GM20431 (cell line): ENCODE data around the gene PTPA.
"Not testable (repeated sequence)": the region's sequence is repeated elsewhere in the genome, so short reads cannot be mapped to it uniquely, and the experiment has no call there.

Experiments used
- in situ Hi-C: fragments of 300-500 bp; cut with MseI, MboI; formaldehyde crosslinking; loops from one replicate; pipeline ENCODE4 v1.15.0; 2020; ENCODE audit warnings: low sequenced_read_pairs; ENCODE audit not compliant: unreplicated experiment

The PTPA gene

DNA sequence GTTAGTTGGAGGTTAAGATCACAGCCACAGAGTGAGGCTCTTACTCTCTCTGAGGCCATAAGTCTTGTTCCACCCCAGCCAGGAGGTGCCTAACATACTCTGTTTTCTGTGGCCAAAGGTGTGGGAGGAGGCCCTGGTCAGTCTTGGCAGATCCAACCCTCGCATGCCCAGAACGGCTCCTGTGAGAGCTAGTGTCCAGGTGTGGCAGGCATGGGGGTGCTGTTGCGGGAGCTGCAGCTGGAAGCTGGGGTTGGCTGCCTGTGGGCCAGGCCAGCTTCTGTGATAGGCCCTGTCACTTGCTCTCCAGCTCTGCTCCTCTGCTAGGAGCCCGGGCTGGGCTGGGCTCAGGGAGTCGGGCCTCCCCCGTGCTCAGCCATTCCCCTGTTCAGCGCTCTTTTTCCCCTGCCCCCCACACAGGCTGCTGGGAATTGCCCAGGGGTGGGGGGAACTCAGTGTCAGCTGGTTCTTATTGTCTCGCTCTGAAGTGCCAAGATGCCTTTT, 35.3 kb downstream of the PTPA start:
- in situ Hi-C loops: loop anchor here (25.0 kb wide), 1 partner anchor 641 kb away; no protein-coding TSS in a partner anchor

- in situ Hi-C loops: loop anchor here (25.0 kb wide), 1 partner anchor 639 kb away; no protein-coding TSS in a partner anchor
Measured at GRCh38 chr9:129148463-129149204, 37.4 kb downstream of the PTPA start.

GRCh38 chr9:129149442-129149841, 38.2 kb downstream of the PTPA start:
- in situ Hi-C loops: loop anchor here (25.0 kb wide), 1 partner anchor 638 kb away; no protein-coding TSS in a partner anchor

DNA sequence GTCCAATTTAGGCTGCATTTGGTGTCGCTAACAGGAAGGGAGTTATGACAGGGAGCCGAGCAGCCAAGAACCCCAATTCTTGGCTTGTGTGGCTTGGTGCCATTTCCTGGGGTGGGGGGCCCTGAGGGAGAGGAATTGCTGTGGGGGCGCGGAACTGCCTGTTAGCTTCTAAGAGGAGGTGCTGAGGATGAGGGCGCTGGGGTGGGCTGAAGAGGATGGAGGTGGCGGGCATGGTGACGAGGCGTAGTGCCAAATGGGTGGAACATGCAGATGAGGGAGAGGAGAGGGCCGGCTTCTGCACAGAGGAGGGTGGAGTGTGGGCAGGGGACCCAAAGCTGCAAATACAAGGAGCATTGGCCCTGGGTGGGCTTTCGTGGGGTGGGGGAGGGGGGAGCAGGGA, 38.9 kb downstream of the PTPA start:
- in situ Hi-C loops: no loop called here

DNA sequence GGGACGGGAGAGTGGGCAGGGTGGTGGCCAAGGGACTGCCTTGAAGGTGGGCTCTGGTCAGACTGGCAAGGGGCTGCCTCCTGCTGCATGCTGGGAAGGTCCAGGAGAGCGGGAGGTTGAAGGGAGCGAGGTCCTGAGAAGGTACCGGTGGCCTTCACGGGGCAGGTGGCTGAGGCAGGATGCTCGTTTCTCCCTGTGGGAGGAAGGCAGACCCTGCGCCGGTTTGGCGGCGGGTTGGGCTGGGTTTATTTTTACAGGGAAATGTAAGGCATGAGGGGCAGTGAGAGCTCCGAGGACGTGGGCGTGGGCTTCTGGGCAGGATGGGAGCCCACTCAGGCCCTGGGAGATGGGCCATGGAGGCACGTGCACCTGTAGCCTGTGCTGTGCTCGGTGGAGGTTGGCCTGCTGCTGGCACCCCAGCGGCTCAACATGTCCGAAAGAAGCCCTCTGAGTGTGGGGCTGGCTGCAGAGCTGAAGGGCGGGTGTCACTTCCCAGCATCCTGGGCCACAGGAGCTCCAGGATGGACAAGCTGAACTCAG, 39.5 kb downstream of the PTPA start:
- in situ Hi-C loops: no loop called here

- in situ Hi-C loops: no loop called here
Measured at GRCh38 chr9:129151469-129151868, 40.3 kb downstream of the PTPA start.

DNA sequence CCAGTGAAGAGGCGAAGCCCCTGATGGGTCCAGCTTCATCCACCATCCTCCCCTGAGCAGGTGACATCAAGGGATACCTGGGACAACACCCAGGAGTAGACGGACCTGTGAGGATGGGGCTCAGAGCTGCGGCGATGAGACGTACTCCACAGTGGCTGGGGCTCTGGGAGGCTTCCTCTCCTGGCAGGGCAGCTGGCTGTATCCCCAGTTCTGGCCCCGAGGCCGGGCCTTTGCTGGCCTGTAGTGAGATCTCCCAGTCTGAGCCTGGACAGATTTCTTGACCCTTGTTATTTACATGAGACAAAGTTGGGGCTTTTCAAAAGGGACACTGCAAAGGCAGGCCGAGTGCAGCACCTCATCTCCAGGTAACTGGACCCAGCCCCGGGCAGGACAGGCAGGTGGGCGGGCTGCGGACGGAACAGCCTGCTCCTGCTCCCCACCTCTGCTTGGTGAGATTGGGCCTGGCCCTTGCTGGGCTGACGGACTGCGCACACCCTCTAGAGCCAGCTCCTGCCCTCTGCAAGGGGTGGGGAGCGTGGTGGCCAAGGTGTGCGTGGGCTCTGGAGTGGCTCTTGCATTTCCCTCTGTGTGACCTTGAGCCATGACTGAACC, 43.8 kb downstream of the PTPA start:
- in situ Hi-C loops: no loop called here

- in situ Hi-C loops: no loop called here
Measured at GRCh38 chr9:129156163-129156562, 44.9 kb downstream of the PTPA start.

DNA sequence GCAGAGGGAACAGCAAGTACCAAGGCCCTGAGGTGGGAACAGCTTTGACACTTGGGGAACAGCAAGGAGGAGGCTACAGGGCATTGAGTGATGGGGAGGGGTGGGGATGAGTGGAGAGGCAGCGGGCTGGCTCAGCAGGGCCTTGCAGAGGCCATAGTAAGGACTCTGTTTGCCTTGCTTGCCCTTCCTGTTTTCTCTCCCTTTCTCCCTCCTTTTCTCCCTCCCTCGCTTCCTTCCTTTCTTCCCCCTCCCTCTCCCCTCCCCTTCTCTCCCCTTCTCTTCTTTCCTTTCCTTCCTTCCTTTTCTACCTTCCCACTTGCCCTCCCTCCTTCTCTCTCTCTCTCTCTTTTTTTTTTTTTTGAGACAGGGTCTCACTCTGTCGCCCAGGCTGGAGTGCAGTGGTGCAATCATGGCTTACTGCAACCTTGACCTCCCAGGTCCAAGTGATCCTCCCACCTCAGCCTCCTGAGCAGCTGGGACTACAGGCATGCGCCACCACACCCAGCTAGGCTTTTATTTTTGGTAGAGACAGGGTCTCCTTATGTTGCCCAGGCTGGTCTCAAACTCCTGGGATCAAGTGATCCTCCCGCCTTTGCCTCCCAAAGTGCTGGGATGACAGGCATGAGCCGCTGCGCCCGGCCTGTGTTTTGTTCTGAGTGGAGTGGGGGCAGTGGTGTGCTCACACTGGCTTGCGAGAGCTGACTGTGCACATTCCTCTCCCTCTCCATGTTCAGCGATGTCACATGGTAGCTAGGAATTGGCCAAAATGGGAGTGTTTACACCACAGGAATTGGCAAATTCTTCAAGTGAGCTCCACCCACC, 49.7 kb downstream of the PTPA start:
- in situ Hi-C loops: no loop called here

GRCh38 chr9:129161534-129161837, 50.3 kb downstream of the PTPA start:
- in situ Hi-C loops: no loop called here

- in situ Hi-C loops: no loop called here
Measured at GRCh38 chr9:129162497-129163197, 51.4 kb downstream of the PTPA start.

DNA sequence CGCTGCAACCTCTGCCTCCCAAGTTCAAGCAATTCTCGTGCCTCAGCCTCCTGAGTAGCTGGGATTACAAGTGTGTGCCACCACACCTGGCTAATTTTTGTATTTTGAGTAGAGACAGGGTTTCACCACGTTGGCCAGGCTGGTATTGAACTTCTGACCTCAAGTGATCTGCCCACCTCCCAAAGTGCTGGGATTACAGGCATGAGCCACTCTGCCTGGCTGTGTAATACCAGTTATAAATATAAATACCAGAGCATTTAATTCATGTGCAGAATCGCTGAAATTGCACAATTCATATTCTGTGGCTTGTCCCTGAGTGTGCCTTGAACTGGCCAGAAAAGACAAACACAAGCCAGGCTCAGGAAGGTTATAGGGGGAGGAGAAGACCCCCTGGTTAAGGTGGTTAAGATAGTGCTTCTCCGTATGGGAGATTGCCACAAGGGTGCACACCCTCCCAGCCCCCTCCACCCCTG, 52.0 kb downstream of the PTPA start:
- in situ Hi-C loops: not testable (repeated sequence)

DNA sequence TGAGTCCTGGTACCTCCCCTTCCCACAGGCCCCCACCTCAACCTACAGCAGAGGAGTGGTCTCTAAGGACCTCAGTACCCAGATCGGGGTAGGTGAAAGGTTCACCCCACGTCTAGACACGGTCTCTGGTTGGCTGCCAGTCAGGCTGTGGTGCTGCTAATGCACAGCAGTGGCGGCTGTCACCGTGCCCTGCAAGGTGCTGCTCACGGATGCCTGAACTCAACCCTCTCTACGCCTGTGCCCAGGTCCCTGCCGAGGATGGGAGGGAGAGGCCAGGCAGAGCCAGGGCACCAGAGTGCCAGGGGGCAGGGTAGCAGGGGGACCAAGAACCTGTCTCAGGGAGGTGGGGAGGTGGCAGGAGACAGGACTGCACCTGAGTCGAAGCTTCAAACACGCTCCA, 52.5 kb downstream of the PTPA start:
- in situ Hi-C loops: no loop called here

GRCh38 chr9:129164246-129164930, 53.2 kb downstream of the PTPA start:
- in situ Hi-C loops: no loop called here

DNA sequence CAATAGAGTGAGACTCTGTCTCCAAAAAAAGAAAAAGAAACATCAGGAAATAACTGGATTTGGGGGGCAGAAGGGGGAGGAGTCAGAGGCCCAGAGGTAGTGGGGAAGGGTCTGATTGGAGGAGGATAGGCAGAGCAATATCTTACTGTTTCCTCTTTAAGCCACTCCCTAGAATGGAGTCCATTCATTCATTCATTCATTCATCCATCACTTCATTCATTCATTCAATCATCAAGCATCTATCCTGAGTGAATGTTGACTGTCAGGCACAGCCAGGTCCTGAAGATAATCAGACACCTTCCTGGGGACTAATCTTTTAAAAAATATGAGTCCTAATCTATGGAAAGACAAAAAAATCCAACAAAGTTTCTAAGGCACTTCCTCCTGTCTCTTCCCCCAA, 54.0 kb downstream of the PTPA start:
- in situ Hi-C loops: no loop called here

DNA sequence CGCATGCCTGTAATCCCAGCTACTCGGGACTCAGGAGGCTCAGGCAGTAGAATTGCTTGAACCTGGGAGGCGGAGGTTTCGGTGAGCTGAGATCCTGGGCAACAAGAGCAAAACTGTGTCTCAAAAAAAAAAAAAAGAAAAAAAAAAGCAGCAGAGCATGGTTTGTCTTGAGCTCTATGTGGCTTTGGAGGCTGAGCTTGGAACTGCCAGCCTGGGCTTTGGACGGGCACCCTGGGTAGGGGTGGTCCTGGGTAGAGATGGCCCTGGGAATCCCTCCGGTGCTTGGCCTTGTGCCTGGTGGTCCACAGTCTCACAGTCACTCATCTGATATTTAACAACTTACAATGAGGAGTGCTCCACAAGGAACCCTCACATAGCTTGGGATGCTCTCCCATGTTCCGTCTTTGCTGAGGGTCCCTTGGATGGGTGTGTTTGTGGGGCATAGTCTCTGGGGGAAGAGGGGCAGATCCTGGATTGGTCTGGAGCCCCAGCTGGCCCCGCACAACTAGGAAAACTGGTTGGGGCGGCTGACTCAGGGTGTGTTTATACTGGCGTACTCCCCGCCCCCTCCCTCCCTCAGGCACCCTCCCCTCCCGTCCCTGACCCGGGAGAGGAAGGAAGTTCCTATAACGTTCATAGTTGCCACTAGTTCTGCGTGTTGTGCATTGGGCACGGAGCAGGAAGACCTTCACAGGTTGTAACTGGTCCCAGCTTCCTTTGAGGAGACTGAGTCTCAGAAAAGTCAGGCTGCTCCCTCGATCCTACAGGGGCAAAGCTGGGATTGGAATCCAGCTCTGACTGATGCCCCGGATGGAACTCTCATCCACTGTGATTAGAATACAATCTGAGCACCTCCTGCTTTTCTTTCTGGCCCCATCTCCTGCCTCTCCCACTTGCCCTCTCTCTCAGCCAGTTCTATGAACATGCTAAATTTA, 55.7 kb downstream of the PTPA start:
- in situ Hi-C loops: no loop called here

DNA sequence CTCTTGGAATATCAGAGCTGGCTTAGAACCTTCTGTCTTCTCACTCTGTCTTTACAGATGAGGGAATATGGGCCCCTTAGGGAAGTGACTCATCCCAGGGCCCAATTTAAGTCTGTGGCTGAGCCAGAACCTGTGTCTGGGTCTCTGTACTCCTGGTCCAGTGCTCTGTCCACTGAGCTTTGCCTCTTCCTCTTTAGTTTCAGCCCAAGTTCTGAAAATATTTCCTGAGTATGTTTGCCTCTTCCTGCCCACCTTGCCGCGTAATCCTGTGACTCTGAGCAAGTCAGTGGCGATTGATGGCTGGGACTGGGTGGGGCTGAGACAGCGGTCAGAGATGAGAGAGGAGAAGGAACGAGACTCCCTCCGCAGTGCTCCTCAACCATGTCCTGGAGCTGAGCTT, 59.0 kb downstream of the PTPA start:
- in situ Hi-C loops: no loop called here

GRCh38 chr9:129171993-129172751, 61.0 kb downstream of the PTPA start:
- in situ Hi-C loops: no loop called here
